Measurements from ENCODE around the gene C1orf87. TPM values are rescaled to one million over a fixed set of nuclear protein-coding genes. Genes with fewer than 3 reads are reported as not detected.

The C1orf87 gene
- total and polyA plus RNA-seq, 12 donors: 0.14 TPM; not detected in 11

GRCh38 chr1:60090655-60091054, 17.1 kb upstream of the C1orf87 start:
- TF ChIP-seq POLR2A (IDR thresholded peaks at IDR 0.05) (no peak), CTCF (IDR thresholded peaks at IDR 0.05) (no peak)
- intact Hi-C loops (cut with DNase I): no loop called here
- 62 to 80% (median 74%) methylated on average over 2 of the region's 2 CpGs for WGBS, 4 donors

GRCh38 chr1:60088620-60089155, 15.1 kb upstream of the C1orf87 start:
- no peak for TF ChIP-seq POLR2A (IDR thresholded peaks at IDR 0.05)
- TF ChIP-seq CTCF (IDR thresholded peaks at IDR 0.05): no peak
- DNase-seq: no peak
- intact Hi-C loops (cut with DNase I): no loop called here
- WGBS, 4 donors: 63 to 75% (median 72%) methylated on average over 5 of the region's 5 CpGs
- no peak overlapping the region for H3K4me3 ChIP-seq
- H3K36me3 ChIP-seq (replicated peaks in 1 of 2): no peaks in the 10 kb centered on the region
- H3K27me3 ChIP-seq: no peaks in the 10 kb centered on the region
- H3K27ac ChIP-seq: no peak overlapping the region
- no peaks in the 10 kb centered on the region for H3K4me1 ChIP-seq (replicated peaks in 1 of 2)
- no peaks in the 10 kb centered on the region for H3K9me3 ChIP-seq (replicated peaks in 1 of 3)

More at GRCh38 chr1:60090655-60091054, 17.1 kb upstream of the C1orf87 start:
- Histone ChIP-seq H3K27me3 (no peaks in the 10 kb centered on the region), H3K27ac (no peak overlapping the region), H3K4me1 (replicated peaks in 1 of 2) (no peaks in the 10 kb centered on the region), H3K4me3 (no peak overlapping the region), H3K36me3 (replicated peaks in 1 of 2) (no peaks in the 10 kb centered on the region), H3K9me3 (replicated peaks in 1 of 3) (peaks cover 0 to 2% (median 0%) of the 10 kb centered on the region in 3 donors)
- DNase-seq: no peak

- H3K36me3 ChIP-seq (replicated peaks in 1 of 2): no peaks in the 10 kb centered on the region
- no peak overlapping the region for H3K27ac ChIP-seq
- H3K9me3 ChIP-seq (replicated peaks in 1 of 3): no peaks in the 10 kb centered on the region
- TF ChIP-seq POLR2A (IDR thresholded peaks at IDR 0.05) (no peak), CTCF (IDR thresholded peaks at IDR 0.05) (no peak)
- no peak overlapping the region for H3K4me3 ChIP-seq
- no peak for DNase-seq
- H3K4me1 ChIP-seq (replicated peaks in 1 of 2): no peaks in the 10 kb centered on the region
- intact Hi-C loops (cut with DNase I): no loop called here
- no peaks in the 10 kb centered on the region for H3K27me3 ChIP-seq
Measured at GRCh38 chr1:60087681-60088080, 14.1 kb upstream of the C1orf87 start.

GRCh38 chr1:60078182-60078581, 4.6 kb upstream of the C1orf87 start:
- Histone ChIP-seq H3K4me3 (no peak overlapping the region), H3K4me1 (replicated peaks in 1 of 2) (no peaks in the 10 kb centered on the region), H3K27me3 (peaks cover 16% of the 10 kb centered on the region), H3K27ac (no peak overlapping the region), H3K36me3 (replicated peaks in 1 of 2) (no peaks in the 10 kb centered on the region), H3K9me3 (replicated peaks in 1 of 3) (no peaks in the 10 kb centered on the region)
- intact Hi-C loops (cut with DNase I): no loop called here
- no peak for DNase-seq
- no peak for TF ChIP-seq POLR2A (IDR thresholded peaks at IDR 0.05)
- no peak for TF ChIP-seq CTCF (IDR thresholded peaks at IDR 0.05)
- 75 to 82% (median 78%) methylated on average over 4 of the region's 4 CpGs for WGBS, 4 donors

All from adrenal gland (tissue), 12 donors.